ENCODE data around the gene KYAT1. TPM values are rescaled to one million over a fixed set of nuclear protein-coding genes. Genes with fewer than 3 reads are reported as not detected.
"Not testable (repeated sequence)": the region's sequence is repeated elsewhere in the genome, so short reads cannot be mapped to it uniquely, and the experiment has no call there.

KYAT1 gene
- total and polyA plus RNA-seq, 2 of the 8 experiments (the other 6 are each of a cell fraction or from before 2014, with no cell fraction given): 30.4 to 42.2 TPM

GRCh38 chr9:128843171-128843570 is 38.6 kb downstream of the KYAT1 start:
- H2AK5ac ChIP-seq (ENCODE audit: low read depth, low read length); H3K27ac ChIP-seq (ENCODE audit: low read depth, low read length); H3K4ac ChIP-seq (replicated peaks; ENCODE audit: insufficient read length, low read depth, low read length); H3K14ac ChIP-seq (ENCODE audit: insufficient read length); H3K36me3 ChIP-seq (ENCODE audit: control insufficient read depth in 2 of 4, insufficient read depth in 4 of 4, low read length in 3 of 4); H3K23me2 ChIP-seq (ENCODE audit: low read depth, low read length); H2BK20ac ChIP-seq (ENCODE audit: low read length); H2BK12ac ChIP-seq (ENCODE audit: low read depth, low read length); H3K18ac ChIP-seq (ENCODE audit: extremely low read depth, low read length); H4K91ac ChIP-seq (replicated peaks; ENCODE audit: insufficient read length, low read length); H3K23ac ChIP-seq (ENCODE audit: insufficient read length); H4K5ac ChIP-seq (ENCODE audit: insufficient read length, low read depth, low read length); H3K9me3 ChIP-seq (ENCODE audit: insufficient read depth in 2 of 2, low read depth in 1 of 2, low read length in 1 of 2); H3K56ac ChIP-seq (replicated peaks; ENCODE audit: insufficient read length, low read depth, low read length); H2BK15ac ChIP-seq (ENCODE audit: low read length); H2BK120ac ChIP-seq (replicated peaks; ENCODE audit: low read depth, low read length); H3K79me1 ChIP-seq (ENCODE audit: low read depth, low read length); H2AFZ ChIP-seq (ENCODE audit: low read length); H3K9ac ChIP-seq (replicated peaks in 1 of 4; ENCODE audit: extremely low read depth in 1 of 4, low read depth in 3 of 4, low read length in 3 of 4); H2BK5ac ChIP-seq (ENCODE audit: low read depth, low read length); H3K4me3 ChIP-seq (ENCODE audit: extremely low read depth in 1 of 4, insufficient read depth in 2 of 4, low read depth in 3 of 4, low read length in 4 of 4); H3K27me3 ChIP-seq (replicated peaks in 1 of 4; ENCODE audit: control insufficient read depth in 3 of 4, extremely low read depth in 1 of 4, insufficient read depth in 3 of 4, low read length in 3 of 4); H3K79me2 ChIP-seq (ENCODE audit: control insufficient read depth in 1 of 2, insufficient read depth in 2 of 2, low read length in 2 of 2); H4K8ac ChIP-seq (ENCODE audit: extremely low read depth, insufficient read depth, low read length); H3K4me1 ChIP-seq (replicated peaks in 1 of 4; ENCODE audit: control insufficient read depth in 3 of 4, insufficient read depth in 4 of 4, low read length in 3 of 4); H3K4me2 ChIP-seq (ENCODE audit: insufficient read depth in 1 of 2, low read depth in 2 of 2, low read length in 2 of 2); DNase-seq (ENCODE audit: low read depth in 1 of 2, low spot score in 2 of 2); FAIRE-seq: not testable (repeated sequence)
- peaks cover 0 to 11% of the 10 kb centered on the region in 2 experiments for H4K20me1 ChIP-seq (replicated peaks in 1 of 2; ENCODE audit: control insufficient read depth in 1 of 2, insufficient read depth in 2 of 2, low read length in 2 of 2)
- WGBS, 2 experiments (ENCODE audit: extremely low coverage in 1 of 2, insufficient coverage in 1 of 2, insufficient read length in 1 of 2, insufficient replicate concordance in 2 of 2, low coverage in 1 of 2, low lambda C conversion rate in 2 of 2, missing lambda C conversion rate in 1 of 2): 95% methylated on average over 6 of the region's 7 CpGs; no CpG with 5 or more reads in 1 of the 2 experiments
- POLR2A ChIA-PET (ENCODE audit: partially characterized antibody): interaction anchor here (1.4 kb wide), 1 partner anchor 13 kb away, joined by 5 read pairs; the partner anchor contains the start of gene SPOUT1
- CTCF ChIA-PET (ENCODE audit: partially characterized antibody): interaction anchor here (0.9 to 1.2 kb wide), 3 partner anchors 18 to 78 kb away, joined by 3 read pairs; no protein-coding TSS in a partner anchor

Data from H1 (cell line).